Measurements from ENCODE around the gene KCNJ9.

KCNJ9 gene

DNA sequence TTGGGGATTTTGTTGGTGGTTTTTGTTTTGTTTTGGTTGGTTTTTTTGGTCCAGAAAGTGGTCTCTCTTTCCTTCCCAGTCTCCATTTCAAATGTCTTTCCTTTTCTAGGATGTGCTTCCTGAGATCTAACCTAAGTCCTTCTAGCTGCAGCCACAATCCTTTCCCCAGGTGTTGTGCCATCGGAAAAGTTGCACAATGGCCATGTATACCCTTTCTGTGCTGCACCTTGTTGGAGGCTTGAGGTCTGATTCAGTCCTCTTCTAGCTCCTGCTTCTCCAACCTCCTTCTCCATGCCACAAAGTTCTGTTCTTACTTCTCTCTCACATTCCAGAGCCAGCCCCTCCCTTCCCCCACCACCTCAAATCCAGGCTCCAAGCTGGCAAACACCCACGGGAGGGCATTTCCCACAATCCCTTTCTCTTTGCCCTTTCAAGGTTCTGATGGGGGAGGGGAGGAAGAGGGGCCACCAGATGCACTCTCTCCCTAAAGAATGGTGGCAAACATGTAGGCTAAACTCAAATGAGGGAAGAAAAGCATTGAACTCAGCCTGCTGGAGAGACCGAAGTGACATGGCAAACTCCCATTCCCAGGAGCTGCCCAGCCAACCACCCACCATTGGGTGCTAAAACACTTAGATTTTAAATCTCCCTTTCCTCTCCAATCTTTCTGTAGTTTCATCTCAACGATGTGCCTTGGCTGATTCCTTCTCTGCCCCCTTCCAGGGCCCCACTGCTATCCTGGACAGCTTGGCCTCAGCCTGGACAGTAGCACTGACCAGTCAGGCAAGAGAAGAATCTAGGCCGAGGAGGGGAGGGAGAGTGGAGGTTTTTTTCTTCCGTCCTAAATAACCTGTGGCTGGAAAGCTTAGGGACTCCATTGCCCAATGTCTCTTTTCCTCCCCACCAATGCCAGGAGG lies 14.3 kb upstream of the KCNJ9 start:
- no peak for DNase-seq

DNA sequence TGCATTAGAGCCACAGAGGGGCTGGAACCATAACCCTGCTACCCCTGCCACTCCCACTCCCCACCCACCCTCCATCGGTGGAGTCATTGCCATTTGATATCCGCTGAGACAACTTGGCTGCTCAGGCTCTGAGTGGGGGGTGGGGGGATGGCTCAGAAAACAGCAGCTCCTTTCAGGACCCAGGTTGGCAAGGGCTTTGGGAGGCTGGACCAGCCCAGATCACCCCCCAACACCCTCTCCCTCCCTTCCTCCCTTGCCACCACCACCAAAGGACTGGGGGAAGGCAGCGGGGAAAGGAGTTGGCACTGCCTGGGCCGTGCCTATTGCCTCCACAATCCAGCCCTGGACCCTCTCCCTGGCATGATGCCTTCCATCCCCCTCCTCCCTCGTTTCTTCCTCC lies 13.1 kb upstream of the KCNJ9 start:
- DNase-seq: no peak

- no peak for DNase-seq
These were observed 11.7 kb upstream of the KCNJ9 start, which contains the start of gene KCNJ10 for GRCh38 chr1:160069460-160070231. Gene KCNJ10, minus strand, starts transcription at chr1:160070160. Its CDS starts 27,628 bp downstream, at chr1:160042532.

- peak; percentile 49 to 65 for DNase-seq
These were observed 10.8 kb upstream of the KCNJ9 start for GRCh38 chr1:160070243-160071163.

GRCh38 chr1:160071289-160071688 lies 10.0 kb upstream of the KCNJ9 start:
- no peak for DNase-seq

DNA sequence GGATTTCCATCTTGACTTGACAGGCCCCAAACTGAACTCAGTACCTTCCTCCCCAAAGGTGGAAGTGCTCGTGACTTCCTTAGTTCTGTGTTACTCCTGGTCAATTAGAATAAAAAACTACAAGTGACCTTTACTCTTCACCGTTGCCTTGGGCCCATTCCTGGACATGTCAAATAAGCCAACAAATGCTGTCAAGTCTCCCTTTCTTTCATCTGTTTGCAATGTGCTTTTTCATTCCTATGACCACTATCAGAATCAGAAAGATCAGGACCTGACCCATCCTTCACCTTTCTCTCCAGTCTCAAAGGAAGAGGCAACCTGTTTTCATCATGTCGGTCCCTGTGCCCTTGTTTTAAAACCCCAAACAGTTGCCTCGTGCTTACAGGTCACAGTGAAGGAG lies 6.5 kb upstream of the KCNJ9 start:
- DNase-seq: no peak

GRCh38 chr1:160075836-160076235 lies 5.5 kb upstream of the KCNJ9 start:
- peak; percentile 81 to 83 for DNase-seq

- no peak for DNase-seq
These were observed 5.0 kb upstream of the KCNJ9 start for GRCh38 chr1:160076295-160076694.

GRCh38 chr1:160077486-160077885 lies 3.9 kb upstream of the KCNJ9 start:
- DNase-seq: peak; percentile 65 to 76

- DNase-seq: peak; percentile 50 to 75
These were observed 2.7 kb upstream of the KCNJ9 start for GRCh38 chr1:160078512-160079195.

DNA sequence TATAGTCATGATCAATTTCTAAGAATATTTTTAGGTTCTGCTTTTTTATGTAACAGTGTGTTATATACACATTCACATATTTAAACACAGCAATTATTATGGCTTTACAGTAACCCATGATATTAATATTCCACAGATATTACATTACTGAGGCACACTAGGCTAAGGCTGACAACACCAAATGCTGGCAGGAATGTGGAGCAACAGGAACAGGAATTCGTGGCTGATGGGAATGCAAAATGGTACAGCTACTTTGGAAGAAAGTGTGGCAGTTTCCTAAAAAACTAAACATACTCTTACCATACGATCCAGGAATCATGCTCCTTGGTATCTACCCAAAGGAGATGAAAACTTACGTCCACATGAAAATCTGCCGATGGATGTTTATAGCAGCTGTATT lies 1.9 kb upstream of the KCNJ9 start:
- no peak for DNase-seq

DNA sequence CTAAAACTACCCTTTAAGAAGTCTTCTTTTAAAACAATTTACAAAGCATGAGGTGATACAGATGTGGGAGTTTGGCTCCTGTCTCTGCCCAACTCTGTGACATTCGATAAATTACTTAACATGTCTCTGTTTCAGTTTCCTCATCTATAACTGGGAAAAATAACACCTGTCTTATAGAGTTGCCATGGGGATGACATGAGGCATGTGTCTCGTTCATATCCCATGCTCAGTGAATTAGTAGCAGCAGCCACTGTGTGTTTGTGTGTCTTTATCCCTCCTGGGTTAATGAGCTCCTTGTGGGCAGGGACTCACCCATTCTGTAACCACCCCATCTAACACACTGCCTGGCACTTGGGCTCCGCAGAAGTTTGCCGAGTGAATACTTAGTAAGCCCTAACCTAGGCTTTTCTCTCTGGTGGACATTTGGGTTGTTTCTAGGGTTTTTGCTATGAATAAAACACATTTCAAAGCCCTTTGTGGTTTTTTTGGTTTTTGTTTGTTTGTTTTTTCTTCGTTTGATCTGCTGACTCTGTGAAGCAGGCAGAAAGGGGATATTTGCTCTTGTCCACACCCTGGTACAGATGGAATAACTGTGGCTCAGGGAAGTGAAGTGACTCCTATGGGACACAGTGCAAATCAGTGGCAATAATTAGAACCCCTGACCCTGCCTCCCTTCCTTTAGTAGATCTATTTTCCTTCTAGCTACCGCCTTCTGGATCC lies 797 bp upstream of the KCNJ9 start:
- DNase-seq: no peak

DNA sequence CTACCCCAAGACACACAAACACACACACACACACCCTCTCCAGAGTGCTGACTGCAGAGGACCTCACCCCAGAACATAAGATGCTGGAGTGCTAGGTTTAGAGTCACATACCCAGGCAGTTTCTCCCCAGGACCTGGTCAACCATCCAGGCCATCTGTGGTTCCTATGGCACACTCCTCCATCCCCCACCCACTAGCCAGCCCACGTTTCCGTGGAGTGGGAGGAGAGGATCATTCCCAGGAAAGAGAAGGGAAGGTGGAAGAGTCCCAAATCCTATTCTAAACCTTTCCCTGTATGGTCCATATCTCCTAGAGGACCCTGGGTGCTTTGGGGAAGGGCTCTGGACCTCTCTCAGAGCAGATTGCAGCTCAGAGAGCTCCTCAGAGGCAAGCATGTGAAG lies 1.1 kb downstream of the KCNJ9 start:
- no peak for DNase-seq

DNA sequence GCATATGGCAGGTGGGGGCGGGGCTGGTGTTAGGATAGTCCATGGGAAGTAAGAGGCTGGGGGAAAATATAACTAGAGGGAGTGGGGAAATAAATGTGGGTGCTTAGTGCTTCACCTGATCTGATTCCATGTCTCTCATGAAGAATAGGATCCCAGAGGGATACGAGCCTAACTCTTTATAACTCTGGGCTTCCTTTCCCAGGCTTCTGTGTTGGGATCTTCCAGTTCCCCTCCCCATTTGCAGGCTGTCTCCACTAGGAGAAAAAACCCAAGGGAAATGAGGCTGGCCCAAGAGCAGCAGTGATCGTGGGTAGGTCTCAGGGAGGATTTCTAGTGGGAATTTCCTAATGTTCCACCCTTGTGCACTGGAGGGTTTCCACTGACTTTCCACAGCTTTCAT lies 1.6 kb downstream of the KCNJ9 start:
- DNase-seq: no peak

- DNase-seq: no peak
These were observed 2.8 kb downstream of the KCNJ9 start for GRCh38 chr1:160083968-160084770.

- DNase-seq: no peak
These were observed 3.5 kb downstream of the KCNJ9 start for GRCh38 chr1:160084771-160085321.

- DNase-seq: peak; percentile 59 to 94
These were observed 4.5 kb downstream of the KCNJ9 start for GRCh38 chr1:160085686-160086455.

DNA sequence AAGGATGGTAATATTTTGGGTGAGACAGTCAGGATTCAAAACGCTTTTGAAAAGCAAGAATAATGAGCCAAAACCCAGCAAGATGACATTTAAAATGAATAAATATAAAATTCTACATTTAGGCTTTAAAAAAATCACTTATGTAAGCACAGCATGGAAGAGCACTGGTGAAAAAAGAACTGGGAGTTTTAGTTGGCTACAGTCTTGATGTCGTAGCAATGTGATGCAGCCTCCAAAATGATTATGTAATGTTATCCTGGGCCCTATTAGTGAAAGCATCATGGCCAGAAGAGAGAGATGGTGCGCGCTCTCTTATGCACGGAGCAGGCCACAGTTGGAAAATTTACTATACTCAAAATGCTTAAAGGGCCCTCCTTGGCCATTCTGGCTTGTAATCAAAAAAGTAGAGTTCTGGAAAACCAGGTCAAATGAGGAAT lies 5.1 kb downstream of the KCNJ9 start:
- no peak for DNase-seq

GRCh38 chr1:160087118-160087662 lies 5.9 kb downstream of the KCNJ9 start:
- no peak for DNase-seq

Data from inflammatory macrophage treated with lipopolysaccharide for 1 hour (primary cell).